GM21717 (cell line): ENCODE data around the gene KRTAP1-1.
"Not testable (repeated sequence)": the region's sequence is repeated elsewhere in the genome, so short reads cannot be mapped to it uniquely, and the experiment has no call there.

Experiments used
- ATAC-seq: cut with Tn5 transposase; IDR thresholded peaks from one replicate; pipeline ENCODE4 v1.9.1; 2021; ENCODE audit warnings: mild to moderate bottlenecking, moderate library complexity; ENCODE audit not compliant: unreplicated experiment

The KRTAP1-1 gene, protein sequence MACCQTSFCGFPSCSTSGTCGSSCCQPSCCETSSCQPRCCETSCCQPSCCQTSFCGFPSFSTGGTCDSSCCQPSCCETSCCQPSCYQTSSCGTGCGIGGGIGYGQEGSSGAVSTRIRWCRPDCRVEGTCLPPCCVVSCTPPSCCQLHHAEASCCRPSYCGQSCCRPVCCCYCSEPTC

DNA sequence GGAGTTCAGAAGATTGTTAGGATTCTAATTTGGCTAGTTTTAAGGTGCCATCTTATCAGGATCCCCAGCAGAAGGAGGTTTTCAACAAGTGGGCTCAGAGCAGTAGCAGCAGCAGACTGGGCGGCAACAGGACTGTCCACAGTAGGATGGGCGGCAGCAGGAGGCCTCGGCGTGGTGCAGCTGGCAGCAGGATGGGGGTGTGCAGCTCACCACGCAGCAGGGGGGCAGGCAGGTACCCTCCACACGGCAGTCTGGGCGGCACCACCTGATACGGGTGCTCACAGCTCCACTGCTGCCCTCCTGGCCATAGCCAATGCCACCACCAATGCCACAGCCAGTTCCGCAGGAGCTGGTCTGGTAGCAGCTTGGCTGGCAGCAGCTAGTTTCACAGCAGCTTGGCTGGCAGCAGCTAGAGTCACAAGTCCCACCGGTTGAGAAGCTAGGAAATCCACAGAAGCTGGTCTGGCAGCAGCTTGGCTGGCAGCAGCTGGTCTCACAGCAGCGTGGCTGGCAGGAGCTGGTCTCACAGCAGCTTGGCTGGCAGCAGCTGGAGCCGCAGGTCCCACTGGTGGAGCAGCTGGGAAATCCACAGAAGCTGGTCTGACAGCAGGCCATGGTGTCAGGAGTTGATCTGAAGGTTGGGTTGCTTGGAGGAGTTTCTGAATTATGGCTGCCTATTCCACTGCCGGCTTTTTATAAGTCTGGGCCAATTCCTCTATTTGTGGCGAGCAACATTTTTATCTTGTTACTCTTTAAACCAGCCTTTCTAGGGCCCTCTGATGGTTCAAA is at the start of gene KRTAP1-1:
KRTAP1-1 (minus strand) TSS at position 668 of the 789 bp plus-strand sequence; CDS start at position 615, 53 bp downstream.
- ATAC-seq = not testable (repeated sequence)

DNA sequence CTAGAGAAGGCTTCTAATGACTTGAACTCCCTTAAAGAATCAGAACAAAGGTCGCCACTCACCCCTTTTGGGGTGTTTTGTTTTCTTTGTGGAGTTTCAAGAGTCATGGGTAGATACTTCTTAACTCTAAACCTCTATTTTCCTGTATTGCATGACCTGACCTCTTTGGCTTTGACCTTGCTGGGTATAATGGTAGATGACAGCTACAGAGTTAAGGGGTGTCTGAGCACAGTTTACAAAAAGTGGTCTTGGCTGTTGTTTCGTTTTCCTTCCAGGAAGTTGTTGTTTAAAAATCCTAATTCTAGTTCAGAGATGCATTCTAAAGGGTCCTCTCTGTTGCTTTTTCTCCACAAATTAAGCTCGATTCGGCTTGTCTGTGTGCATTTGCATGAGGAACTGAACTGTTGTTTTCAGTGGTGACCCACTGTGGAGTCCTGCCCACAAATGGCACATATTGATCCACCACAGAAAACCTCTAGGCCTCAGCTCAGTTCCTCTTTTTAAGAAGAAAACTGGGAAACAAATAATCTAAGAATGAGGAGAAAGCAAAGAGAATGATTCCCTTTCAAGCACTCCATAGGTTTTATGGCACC is 47.6 kb upstream of the KRTAP1-1 start:
- not testable (repeated sequence) for ATAC-seq

DNA sequence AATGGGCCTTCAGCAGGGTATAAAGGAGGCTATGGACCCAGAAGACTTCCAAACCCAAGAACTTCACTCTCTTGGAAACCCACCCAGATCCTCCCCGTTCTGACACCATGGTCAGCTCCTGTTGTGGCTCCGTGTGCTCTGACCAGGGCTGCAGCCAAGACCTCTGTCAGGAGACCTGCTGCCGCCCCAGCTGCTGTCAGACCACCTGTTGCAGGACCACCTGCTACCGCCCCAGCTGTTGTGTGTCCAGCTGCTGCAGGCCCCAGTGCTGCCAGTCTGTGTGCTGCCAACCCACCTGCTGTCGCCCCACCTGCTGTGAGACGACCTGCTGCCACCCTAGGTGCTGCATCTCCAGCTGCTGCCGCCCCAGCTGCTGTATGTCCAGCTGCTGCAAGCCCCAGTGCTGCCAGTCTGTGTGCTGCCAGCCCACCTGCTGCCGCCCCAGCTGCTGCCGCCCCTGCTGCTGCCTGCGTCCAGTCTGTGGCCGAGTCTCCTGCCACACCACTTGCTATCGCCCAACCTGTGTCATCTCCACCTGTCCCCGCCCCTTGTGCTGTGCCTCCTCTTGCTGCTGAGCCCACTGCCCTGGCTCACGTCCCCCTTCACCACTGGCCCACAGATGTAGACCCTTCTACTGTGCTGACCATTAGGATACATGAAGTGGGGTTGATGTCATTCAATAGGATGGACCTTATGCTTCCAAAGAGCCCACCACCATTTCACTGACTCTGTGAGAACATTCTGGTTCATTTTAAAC is 43.0 kb upstream of the KRTAP1-1 start, which contains the start of gene KRTAP4-7:
KRTAP4-7 (plus strand) TSS at position 51 of the 757 bp plus-strand sequence; CDS start at position 108, 57 bp downstream.
- not testable (repeated sequence) for ATAC-seq

DNA sequence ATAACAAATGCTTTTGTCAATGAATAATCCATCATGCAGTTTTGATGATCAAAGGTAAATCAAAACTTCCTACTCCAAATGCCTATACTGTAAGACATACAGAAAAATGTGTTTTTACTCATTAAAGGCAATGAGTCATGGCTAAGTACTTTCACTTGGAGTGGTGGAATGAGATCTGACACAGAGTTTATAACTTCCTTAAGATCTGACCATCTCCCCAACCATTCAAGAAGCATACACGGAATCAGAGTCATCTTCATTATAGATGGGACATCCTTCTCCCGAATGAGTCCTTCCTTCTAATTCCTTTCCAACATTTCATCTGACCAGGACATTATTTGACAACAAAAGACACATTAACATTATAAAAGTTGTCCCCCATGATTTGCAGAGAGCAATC is 42.2 kb upstream of the KRTAP1-1 start:
- not testable (repeated sequence) for ATAC-seq

DNA sequence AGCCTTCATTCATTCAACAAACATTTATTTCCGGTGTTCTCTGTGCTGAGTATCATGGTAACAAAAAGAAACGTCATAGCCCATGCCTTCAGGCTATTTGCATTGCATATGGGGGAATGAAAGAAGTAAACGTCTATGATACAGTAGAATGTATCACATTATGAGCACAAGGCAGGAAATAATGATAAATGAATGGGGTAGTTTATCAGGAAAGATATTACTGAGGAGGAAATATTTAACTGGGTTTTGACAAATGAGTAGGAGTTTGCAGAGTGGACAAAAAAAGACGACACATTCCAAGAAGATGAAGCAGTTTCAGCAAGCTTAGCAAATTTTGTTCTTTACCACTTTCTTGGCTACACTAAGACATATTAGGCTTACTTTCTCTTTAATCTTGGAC is 41.4 kb upstream of the KRTAP1-1 start:
- no peak for ATAC-seq

DNA sequence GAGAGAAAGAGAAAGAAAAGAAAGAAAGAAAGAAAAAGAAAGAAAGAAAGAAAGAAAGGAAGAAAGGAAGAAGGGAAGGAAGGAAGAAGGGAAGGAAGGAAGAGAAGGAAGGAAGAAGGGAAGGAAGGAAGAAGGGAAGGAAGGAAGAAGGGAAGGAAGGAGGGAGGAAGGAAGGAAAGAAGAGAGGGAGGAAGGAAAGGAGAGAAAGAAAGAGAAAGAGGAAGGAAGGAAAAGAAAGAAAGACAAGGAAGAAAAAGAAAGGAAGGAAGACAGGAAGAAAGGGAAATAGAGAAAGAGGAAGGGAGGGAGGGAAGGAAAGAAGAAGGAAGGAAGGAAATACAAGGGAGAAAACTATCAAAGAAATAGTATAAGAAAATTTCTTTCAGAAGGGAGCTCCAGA is 35.5 kb upstream of the KRTAP1-1 start:
- ATAC-seq = no peak

DNA sequence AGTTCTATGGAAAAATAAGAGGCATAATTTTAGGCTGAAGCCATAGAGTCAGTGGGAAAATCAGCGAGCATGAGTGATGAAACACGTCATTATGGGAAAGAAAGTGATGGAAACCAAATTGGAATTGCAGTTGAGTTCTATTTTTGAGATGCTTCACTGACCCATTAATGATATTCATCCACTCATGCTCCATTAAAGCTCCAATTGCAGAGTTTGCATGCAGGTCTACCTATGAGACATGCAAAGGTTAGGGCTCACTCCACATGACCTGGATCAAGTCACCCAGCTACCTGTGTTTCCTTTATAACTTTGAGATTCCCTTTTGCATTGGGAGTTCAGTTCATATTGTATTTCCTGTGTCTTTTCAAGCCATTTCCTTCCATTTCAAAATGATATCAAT is 32.4 kb upstream of the KRTAP1-1 start:
- no peak for ATAC-seq

DNA sequence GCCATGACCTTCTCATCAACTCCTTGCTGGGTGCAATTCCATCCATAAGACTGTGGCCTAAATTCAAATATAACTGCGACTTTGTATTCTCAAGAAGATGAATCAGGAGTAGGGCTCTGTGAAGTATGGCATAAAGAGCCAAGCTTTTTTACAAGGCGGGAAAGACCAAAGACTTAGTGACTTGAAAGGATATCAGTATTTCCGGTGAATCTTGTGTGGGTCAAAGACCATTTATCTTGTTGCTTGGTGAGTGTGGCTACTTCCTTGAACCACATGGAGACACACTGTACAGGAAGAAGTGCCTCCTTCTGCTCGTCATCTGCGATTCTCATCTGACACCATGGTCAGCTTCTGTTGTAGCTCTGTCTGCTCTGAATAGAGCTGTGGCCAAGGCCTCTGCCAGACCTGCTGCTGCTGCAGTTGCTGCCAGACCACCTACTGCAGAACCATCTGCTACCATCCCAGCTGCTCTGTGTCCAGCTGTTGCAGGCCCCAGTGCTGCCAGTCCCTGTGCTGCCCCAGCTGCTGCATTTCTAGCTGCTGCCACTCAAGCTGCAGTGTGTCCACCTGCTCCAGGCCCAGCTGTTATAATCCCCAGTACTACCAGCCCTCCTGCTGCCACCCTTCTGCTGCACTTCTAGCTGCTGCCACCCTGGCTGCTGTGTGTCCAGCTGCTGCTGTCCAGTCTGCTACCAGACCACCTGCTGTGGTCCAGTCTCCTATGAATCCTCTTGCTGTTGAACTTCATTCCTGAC is 30.5 kb upstream of the KRTAP1-1 start:
- ATAC-seq = no peak

DNA sequence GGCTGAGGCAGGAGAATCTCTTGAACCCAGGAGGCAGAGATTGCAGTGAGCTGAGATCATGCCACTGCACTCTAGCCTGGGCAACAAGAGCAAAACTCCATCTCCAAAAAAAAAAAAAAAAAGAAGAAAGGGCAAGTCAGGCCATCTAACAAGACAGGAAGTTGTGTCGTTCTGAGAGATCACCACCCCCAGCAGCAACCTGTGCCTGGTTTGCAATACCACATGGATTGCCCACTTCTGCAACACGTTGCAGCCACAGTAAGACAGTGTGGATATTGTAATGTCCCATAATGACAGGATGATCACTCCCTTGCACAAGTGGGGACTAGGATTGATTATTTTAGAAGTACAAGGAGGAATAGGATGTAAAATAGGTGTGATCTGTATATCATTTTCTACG is 27.8 kb upstream of the KRTAP1-1 start:
- no peak for ATAC-seq

DNA sequence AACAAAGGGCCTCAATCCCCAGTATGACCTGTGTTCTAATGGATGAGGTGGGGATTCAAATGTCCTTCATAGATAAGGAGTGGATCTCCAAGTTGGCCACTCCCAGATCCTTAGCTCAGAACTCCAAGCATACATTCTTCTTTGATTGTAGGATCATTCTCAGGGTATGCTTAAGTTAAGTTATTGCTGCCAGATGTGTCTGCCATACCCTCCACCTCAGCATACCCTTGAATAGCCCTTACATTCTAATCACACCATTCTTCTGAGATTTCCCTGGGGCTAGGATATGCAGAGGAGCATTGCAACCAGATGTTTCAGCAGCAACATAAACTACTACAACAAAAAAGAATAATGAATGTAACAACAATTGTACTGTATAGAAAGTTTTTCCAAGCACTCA is 26.0 kb upstream of the KRTAP1-1 start:
- no peak for ATAC-seq

DNA sequence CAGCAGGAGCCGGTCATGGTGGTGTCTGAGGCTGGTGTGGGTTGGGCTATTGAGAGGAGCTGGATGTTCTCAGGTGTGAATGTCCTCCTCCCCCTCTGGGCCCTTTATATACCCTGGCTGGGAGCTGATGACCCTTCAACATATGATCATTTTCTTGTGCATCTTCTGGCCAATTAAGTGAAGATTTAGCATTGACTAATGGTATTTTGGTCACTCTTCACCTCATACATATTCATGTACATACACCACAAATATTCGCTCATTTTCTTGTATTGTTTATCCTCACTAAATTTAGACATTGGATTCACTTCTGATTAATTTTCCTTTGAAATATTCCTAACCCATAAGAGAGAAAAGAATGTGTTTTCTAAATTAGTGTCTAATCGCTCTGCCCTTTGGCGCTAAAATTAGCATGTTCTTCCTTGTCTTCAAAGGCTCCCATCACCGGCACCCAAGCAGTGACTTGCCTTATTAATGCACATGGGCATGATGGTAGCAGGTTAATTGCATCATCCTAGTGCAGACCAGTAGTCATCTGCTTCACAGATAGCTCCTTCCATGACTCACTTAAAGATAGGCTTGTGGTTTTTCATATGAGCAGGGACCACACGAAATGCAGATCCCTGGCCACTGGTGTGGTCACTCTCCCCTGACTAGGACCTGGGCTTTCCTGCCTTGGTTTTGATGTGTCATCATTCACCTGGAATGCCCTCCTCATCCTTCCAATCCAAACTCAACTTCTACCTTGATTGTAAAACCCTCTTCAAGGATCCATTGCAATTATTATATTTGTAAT is 24.8 kb upstream of the KRTAP1-1 start, which contains the start of gene KRTAP2-4:
KRTAP2-4 (minus strand) TSS at position 51 of the 796 bp plus-strand sequence; CDS start at position 17, 34 bp downstream.
- no peak for ATAC-seq

DNA sequence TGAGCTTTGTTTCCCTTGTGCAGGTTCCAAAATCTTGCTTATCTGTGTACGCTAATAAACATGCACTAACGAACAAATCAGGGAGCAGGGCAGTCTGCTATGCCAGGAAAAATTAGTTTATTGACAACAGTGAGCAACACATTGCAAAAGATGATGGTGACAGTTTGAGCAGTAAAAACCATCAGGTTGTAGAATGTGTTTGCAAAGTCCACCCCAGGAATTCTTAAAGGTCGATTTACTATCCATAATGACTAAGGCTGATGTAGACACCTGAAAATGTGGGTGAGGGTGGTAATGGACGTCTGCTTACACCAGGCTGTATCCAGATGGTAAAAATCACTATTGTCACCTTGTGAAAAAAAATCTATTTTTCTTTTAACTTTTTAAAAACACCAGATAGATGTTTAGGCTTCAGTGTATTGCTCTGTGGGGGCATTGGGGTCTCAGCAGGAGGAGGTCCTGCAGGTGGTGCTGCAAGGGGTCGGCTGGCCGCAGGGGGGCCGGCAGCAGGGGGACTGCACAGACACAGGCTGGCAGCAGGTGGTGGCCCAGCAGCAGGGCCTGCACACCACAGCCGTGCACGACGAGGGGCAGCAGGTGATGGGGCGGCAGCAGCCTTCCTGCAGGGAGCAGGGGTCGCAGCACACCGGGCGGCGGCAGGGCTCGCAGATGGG is 23.9 kb upstream of the KRTAP1-1 start:
- not testable (repeated sequence) for ATAC-seq

DNA sequence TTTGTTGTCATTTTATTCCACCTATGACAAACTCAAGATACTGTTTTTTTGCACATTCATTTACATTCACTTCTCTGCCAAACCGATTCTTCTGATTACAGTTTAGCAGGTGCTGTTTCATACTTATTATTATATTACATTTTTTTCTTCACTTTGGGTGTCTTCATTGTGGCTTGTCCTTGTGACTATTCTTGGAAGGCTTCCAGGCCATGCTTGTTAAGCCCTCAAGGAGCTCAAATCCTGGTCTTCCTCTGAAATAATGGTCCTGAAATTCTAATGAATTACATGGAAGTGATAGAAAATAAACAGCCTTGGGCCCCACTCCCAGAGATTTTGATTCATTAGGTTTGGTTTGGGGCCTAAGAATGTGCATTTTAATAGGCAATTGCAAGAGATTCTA is 23.1 kb upstream of the KRTAP1-1 start:
- no peak for ATAC-seq

DNA sequence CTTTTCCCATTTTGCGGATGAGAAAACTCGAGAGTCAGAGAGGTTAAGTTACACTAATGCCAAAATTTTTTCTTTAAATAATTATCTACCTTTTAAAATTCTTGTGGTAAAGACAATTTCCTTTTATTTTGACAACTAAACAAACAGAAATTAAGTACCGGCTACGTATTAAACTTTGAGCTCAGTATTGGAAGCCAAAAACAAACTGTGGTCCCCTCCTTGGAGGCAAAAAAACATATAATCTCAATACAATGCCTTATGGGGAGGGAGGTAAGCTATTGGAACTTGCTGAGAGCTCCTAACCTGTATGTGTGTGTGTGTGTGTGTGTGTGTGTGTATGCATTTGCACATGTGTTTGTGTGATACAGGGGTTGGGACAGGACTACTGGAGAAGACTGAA is 22.2 kb upstream of the KRTAP1-1 start:
- no peak for ATAC-seq

DNA sequence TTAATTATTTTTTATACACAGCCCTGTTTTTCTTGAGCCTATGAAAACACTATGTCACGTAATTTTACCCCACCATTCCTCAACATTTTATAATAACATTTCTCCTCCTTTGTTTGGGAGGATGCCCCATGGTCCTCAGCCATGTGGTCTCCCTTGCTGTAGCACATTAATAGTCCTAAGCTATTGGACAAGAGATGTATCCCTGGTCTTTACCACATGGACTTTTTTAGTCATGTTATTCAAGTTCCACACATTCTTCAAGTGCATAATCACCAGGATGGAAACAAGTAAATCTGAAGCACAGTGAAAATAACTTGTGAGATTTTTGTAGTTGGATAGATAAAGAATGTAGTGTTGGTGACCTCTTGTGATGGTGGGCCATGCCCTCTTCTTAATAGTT is 20.7 kb upstream of the KRTAP1-1 start:
- ATAC-seq = no peak

DNA sequence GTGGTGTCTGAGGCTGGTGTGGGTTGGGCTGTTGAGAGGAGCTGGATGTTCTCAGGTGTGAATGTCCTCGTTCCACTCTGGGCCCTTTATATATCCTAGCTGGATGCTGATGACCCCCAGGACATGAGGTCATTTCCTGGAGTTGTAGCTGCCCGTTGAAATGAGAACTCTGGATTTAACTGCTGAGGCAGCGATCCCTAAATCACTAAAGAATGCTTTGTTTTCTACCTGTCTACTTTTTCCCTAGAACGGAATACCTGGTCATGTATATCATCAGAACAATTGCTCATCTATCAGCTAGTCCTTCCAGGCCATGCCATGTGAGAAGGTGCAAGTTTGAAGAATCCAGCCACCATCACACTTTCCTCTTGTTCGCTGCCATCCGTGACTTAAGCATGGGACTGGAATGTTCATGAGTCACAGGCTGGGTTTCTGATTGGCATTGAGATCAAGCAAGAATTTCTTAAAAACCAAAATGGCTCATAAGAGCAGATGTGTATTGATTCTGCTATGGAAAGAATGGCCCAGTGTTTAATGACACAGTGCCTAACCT is 18.9 kb upstream of the KRTAP1-1 start, which contains the start of gene KRTAP2-3:
KRTAP2-3 (minus strand) TSS at position 63 of the 553 bp plus-strand sequence. CDS start 64 bp downstream, outside the sequence.
- no peak for ATAC-seq

DNA sequence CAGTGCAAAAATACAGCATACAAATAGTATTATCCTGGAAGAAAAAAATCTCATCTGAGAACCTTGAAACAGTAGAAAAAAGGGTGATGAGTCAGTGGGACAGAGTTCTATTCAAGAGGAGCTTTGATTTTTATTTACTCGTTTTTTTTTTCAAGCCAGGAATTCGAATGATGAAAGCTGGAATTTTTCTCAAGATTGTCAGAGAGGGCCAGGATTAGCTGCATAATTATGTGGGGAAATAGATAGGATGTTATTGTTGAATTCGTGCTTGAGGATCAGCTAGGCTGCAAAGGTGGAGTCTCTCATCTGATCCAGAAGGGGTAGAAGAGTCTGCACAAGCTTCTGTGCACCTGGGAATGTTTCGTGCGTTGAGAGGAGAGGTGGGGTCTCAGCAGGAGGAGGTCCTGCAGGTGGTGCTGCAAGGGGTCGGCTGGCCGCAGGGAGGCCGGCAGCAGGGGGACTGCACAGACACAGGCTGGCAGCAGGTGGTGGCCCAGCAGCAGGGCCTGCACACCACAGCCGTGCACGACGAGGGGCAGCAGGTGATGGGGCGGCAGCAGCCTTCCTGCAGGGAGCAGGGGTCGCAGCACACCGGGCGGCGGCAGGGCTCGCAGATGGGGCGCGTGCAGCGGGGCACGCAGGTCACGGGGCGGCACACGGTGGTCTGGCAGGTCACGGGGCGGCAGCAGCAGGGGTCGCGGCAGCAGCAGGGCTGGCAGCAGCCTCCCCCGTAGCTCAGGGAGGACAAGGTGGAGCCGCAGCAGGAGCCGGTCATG is 18.2 kb upstream of the KRTAP1-1 start:
- ATAC-seq = not testable (repeated sequence)

DNA sequence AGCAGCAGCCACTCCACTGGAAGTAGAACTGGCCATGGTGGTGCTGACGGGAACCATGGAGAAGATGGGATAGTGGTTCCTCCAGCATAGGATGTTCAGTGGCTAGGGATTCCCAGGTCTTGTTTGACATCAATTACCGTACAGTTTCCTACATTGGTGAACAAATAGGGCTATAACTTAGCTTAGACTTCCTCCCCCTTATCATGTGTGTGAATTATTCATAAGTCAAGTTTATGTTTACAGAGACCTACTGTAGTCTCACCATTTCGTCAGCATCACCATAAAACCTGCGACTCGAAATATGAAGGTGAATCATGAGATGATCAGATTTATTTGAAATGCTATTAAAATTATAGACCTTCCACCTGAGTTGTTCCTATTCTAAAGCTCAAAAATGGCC is 17.5 kb upstream of the KRTAP1-1 start:
- ATAC-seq = no peak
